PC-9 (cell line): ENCODE results near the gene KRTAP27-1. TPM values are rescaled to one million over a fixed set of nuclear protein-coding genes. Genes with fewer than 3 reads are reported as not detected.

ENCODE experiments used
- Bru-seq: library from RNA; stranded (reverse); fragments of 400-500 nt; gene quantifications from one replicate; lab custom pipeline; 2021; lab: Mats Ljungman, UMichigan
- BruChase-seq, 2 experiments: library from RNA; stranded (reverse); fragments of 400-500 nt; gene quantifications; one replicate each; lab custom pipeline; 2021; lab: Mats Ljungman, UMichigan
- BruUV-seq: library from RNA; stranded (reverse); fragments of 400-500 nt; replicated peaks from 2 replicates; lab custom pipeline; 2021; lab: Mats Ljungman, UMichigan
- CTCF ChIA-PET: fragments of 300-600 bp; sonication (Branson Sonifier 250); formaldehyde crosslinking; loops from one replicate; lab custom pipeline; 2022; ENCODE audit warnings: antibody characterized with exemption; lab: Charles Lee
- POLR2A ChIA-PET: fragments of 300-600 bp; sonication (Branson Sonifier 250); formaldehyde crosslinking; loops from one replicate; lab custom pipeline; 2022; ENCODE audit warnings: antibody characterized with exemption; ENCODE audit not compliant: unreplicated experiment; lab: Charles Lee
- DNase-seq, 2 experiments: peaks; one replicate each; pipeline versions ENCODE4 v3.0.0 to v3.0.0-alpha.2; 2015 to 2022; ENCODE audit warnings: mixed read lengths in 1 of 2
- H2AFZ ChIP-seq: fragments of 200-600 bp; sonication (generic); 2 replicates; pipeline ENCODE4 v1.8.1; 2017; ENCODE audit warnings: antibody characterized with exemption
- H3F3A ChIP-seq: fragments of 200-600 bp; sonication (generic); 2 replicates; pipeline ENCODE4 v1.8.1; 2017; ENCODE audit warnings: antibody characterized with exemption, mild to moderate bottlenecking, low read depth; ENCODE audit not compliant: insufficient read depth
- H3K27ac ChIP-seq: fragments of 200-600 bp; sonication (generic); 2 replicates; pipeline ENCODE4 v1.6.1; 2016; ENCODE audit warnings: mixed run types
- H3K27me3 ChIP-seq: fragments of 200-600 bp; sonication (generic); 2 replicates; pipeline ENCODE4 v1.6.1; 2016; ENCODE audit warnings: low read depth, mixed run types; ENCODE audit not compliant: insufficient read depth
- H3K36me3 ChIP-seq: fragments of 200-600 bp; sonication (generic); 2 replicates; pipeline ENCODE4 v1.6.1; 2016; ENCODE audit warnings: low read depth, mixed run types
- H3K4me1 ChIP-seq: fragments of 200-600 bp; sonication (generic); replicated peaks from 2 replicates; pipeline ENCODE4 v1.6.1; 2016; ENCODE audit warnings: mixed run types; ENCODE audit not compliant: insufficient read depth
- H3K4me2 ChIP-seq: fragments of 200-600 bp; sonication (generic); 2 replicates; pipeline ENCODE4 v1.6.1; 2017; ENCODE audit warnings: mixed run types
- H3K4me3 ChIP-seq: fragments of 200-600 bp; sonication (generic); 2 replicates; pipeline ENCODE4 v1.6.1; 2016; ENCODE audit warnings: mixed run types
- H3K79me2 ChIP-seq: fragments of 200-600 bp; sonication (generic); 2 replicates; pipeline ENCODE4 v1.6.1; 2017; ENCODE audit warnings: low read depth, mixed run types
- H3K9me2 ChIP-seq: fragments of 200-600 bp; sonication (generic); 2 replicates; pipeline ENCODE4 v1.8.1; 2017; ENCODE audit warnings: mild to moderate bottlenecking; ENCODE audit not compliant: insufficient read depth
- H3K9me3 ChIP-seq: fragments of 200-600 bp; sonication (generic); 2 replicates; pipeline ENCODE4 v1.8.1; 2016; ENCODE audit warnings: low read depth; ENCODE audit not compliant: insufficient read depth
- H4K20me1 ChIP-seq: fragments of 200-600 bp; sonication (generic); 2 replicates; pipeline ENCODE4 v1.8.1; 2017; ENCODE audit not compliant: insufficient read depth
- EZH2 ChIP-seq: fragments of 200-600 bp; sonication (generic); IDR thresholded peaks from 2 replicates; pipeline ENCODE4 v1.8.0; 2017; ENCODE audit warnings: antibody characterized with exemption, low read depth
- intact Hi-C: fragments of 100-400 bp; cut with micrococcal nuclease; formaldehyde crosslinking; loops from one replicate; pipeline ENCODE4 v1.10.0; 2022; ENCODE audit not compliant: unreplicated experiment
- long read RNA-seq: library from polyadenylated mRNA; stranded (forward); transcript quantifications from one replicate; pipeline ENCODE4 v2.0.0, GENCODE V29; 2022
- total RNA-seq: library from RNA; stranded (reverse); gene quantifications from 2 replicates; pipeline ENCODE4 v1.2.3, GENCODE V29; 2021
- TF ChIP-seq, protein P1 (sequence below): fragments of 200-600 bp; sonication (generic); conservative IDR thresholded peaks from 2 replicates; pipeline ENCODE4 v1.6.1; 2017; ENCODE audit warnings: mixed run types, antibody characterized with exemption, mild to moderate bottlenecking, moderate library complexity

KRTAP27-1 gene
- total RNA-seq, result not detected in 2 replicates
- not detected for Bru-seq, nascent RNA
- not detected for BruChase-seq, experiment 1, labeled RNA remaining after a 2-hour chase
- BruChase-seq, experiment 2, labeled RNA remaining after a 6-hour chase, result not detected
- long read RNA-seq, result 0 reads

DNA sequence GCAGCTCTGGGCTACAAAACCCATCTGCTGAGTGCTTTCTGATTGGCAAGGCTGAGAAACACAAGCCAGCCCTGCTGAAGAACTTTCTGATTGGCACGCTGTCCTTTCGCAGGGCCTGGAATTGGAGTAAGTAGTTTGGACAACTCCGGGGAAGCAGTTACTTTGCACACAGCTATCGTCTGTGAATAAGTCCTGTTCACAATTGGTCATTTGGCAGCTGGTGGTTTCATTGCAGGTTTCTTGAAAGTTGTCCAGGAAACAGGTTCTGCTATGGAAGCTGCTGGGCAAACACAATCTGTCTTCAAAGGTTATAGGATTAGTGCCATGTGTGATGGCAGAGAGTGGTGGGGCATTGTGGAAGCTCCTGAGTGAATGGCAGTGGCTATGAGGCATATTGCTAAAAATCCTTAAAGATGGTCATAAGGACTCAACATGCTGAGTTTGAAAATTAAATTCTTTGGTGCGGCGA, at the start of gene KRTAP27-1:
Gene KRTAP27-1, minus strand, starts transcription at position 419 of the 469 bp plus-strand sequence. Its CDS starts 26 bp downstream, at position 393.
- H3K4me3 ChIP-seq, result no peak within 1 kb of the TSS
- no peak for DNase-seq
- H3F3A ChIP-seq, result no peaks in the 10 kb centered on the region
- POLR2A ChIA-PET, result no interaction called here
- no peaks in the 10 kb centered on the region for H4K20me1 ChIP-seq
- H3K9me3 ChIP-seq, result no peaks in the 10 kb centered on the region
- H3K27ac ChIP-seq, result no peak within 1 kb of the TSS
- H3K36me3 ChIP-seq, result no peaks in the 10 kb centered on the region
- H3K79me2 ChIP-seq, result no peaks in the 10 kb centered on the region
- H2AFZ ChIP-seq, result no peak within 1 kb of the TSS
- CTCF ChIA-PET, result no interaction called here
- no peak within 1 kb of the TSS for H3K4me2 ChIP-seq
- BruUV-seq, result no TSS peak
- TF ChIP-seq, protein P1, sequence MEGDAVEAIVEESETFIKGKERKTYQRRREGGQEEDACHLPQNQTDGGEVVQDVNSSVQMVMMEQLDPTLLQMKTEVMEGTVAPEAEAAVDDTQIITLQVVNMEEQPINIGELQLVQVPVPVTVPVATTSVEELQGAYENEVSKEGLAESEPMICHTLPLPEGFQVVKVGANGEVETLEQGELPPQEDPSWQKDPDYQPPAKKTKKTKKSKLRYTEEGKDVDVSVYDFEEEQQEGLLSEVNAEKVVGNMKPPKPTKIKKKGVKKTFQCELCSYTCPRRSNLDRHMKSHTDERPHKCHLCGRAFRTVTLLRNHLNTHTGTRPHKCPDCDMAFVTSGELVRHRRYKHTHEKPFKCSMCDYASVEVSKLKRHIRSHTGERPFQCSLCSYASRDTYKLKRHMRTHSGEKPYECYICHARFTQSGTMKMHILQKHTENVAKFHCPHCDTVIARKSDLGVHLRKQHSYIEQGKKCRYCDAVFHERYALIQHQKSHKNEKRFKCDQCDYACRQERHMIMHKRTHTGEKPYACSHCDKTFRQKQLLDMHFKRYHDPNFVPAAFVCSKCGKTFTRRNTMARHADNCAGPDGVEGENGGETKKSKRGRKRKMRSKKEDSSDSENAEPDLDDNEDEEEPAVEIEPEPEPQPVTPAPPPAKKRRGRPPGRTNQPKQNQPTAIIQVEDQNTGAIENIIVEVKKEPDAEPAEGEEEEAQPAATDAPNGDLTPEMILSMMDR, result no peak
- TF ChIP-seq EZH2, result no peak
- no peaks in the 10 kb centered on the region for H3K9me2 ChIP-seq
- H3K4me1 ChIP-seq, result peaks cover 8% of the 10 kb centered on the region
- intact Hi-C loops, result no loop called here
- no peaks in the 10 kb centered on the region for H3K27me3 ChIP-seq

DNA sequence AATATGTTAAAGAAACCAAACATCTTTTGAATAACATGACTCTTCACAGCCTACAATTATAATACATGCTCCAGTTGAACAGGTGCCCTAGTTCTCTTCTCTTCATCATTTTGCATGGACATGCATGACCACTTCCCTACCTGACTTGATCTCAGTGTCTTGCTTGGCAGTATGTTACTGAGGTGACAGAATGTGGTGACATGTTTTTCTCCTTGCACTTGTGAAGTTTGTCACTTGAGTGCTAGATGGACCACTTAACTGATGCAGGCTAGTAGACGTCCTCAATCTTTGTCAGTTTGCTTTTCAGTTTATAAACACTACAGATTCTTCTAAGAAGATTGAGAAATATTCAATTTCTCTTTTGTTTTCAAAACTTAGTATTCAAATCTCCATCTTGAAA, 44.7 kb upstream of the KRTAP27-1 start:
- Histone ChIP-seq H3K79me2 (no peaks in the 10 kb centered on the region), H3K36me3 (no peaks in the 10 kb centered on the region), H3K27ac (no peak overlapping the region), H3K4me1 (no peaks in the 10 kb centered on the region), H3K4me2 (no peak overlapping the region), H3K27me3 (no peaks in the 10 kb centered on the region), H3F3A (no peaks in the 10 kb centered on the region), H3K4me3 (no peak overlapping the region), H3K9me3 (no peaks in the 10 kb centered on the region), H2AFZ (no peak overlapping the region), H3K9me2 (no peaks in the 10 kb centered on the region), H4K20me1 (no peaks in the 10 kb centered on the region)
- ChIA-PET CTCF (no interaction called here), POLR2A (no interaction called here)
- TF ChIP-seq, protein P1, result no peak
- no peak for TF ChIP-seq EZH2
- no peak for DNase-seq
- BruUV-seq, result no TSS peak
- intact Hi-C loops, result no loop called here

DNA sequence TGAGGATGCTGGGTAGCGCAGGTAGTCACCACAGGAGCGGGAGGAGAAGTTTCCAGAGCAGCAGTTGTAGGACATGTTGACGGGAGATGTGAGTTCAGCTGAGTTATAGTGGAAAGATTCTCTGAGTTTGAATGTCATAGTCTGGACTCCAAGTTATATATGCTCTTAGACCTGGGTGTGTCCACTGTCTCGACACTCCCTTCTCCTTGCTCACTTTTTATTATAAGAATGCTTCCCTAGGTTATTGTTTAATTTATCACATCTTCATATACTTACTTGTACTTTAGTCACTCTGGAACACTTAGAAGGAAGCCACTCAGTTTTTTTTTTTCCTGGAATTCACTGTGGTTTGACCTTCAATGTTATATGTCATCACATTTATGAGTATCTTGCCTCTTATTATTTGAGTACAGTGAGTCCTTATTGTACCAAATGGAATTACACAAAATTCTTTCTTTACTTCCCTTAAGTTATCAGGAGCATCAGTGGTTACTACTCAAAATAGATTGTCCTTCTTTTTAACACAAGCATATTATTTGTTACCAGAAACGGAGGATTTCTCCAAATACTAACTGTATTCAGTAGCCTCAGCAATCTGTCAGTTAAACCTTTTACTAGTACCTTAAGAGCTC, 34.8 kb upstream of the KRTAP27-1 start, which contains the start of gene KRTAP13-2:
Gene KRTAP13-2, minus strand, starts transcription at position 133 of the 632 bp plus-strand sequence. Its CDS starts 58 bp downstream, at position 75.
- no peaks in the 10 kb centered on the region for H3F3A ChIP-seq
- no peak for DNase-seq
- H4K20me1 ChIP-seq, result no peaks in the 10 kb centered on the region
- H3K9me3 ChIP-seq, result no peaks in the 10 kb centered on the region
- no peaks in the 10 kb centered on the region for H3K27me3 ChIP-seq
- CTCF ChIA-PET, result no interaction called here
- H2AFZ ChIP-seq, result no peak within 1 kb of the TSS
- POLR2A ChIA-PET, result no interaction called here
- intact Hi-C loops, result no loop called here
- no peaks in the 10 kb centered on the region for H3K36me3 ChIP-seq
- no peak within 1 kb of the TSS for H3K4me2 ChIP-seq
- no TSS peak for BruUV-seq
- H3K79me2 ChIP-seq, result no peaks in the 10 kb centered on the region
- no peaks in the 10 kb centered on the region for H3K4me1 ChIP-seq
- H3K27ac ChIP-seq, result no peak within 1 kb of the TSS
- no peaks in the 10 kb centered on the region for H3K9me2 ChIP-seq
- no peak within 1 kb of the TSS for H3K4me3 ChIP-seq
- TF ChIP-seq, protein P1, result no peak
- no peak for TF ChIP-seq EZH2
